H1 (cell line): ENCODE results near the gene C2orf42. TPM values are rescaled to one million over a fixed set of nuclear protein-coding genes. Genes with fewer than 3 reads are reported as not detected.

Experiments
- BACH1 ChIP-seq: IDR thresholded peaks from 2 replicates; pipeline ENCODE4 v1.6.1; 2012; ENCODE audit warnings: low read length, improper control_type of control experiment
- CHD1 ChIP-seq: IDR thresholded peaks from 2 replicates; pipeline ENCODE4 v1.6.1; 2012; ENCODE audit warnings: low read depth, low read length, improper control_type of control experiment
- CTBP2 ChIP-seq: IDR thresholded peaks from 2 replicates; pipeline ENCODE4 v1.7.0; 2011; ENCODE audit warnings: borderline replicate concordance, mild to moderate bottlenecking, moderate library complexity, mixed read lengths, low read length; ENCODE audit not compliant: insufficient read depth, insufficient read length
- MAFK ChIP-seq: IDR thresholded peaks from 2 replicates; pipeline ENCODE4 v1.6.1; 2012; ENCODE audit warnings: low read depth, mild to moderate bottlenecking, improper control_type of control experiment, low read length
- POLR2AphosphoS5 ChIP-seq: IDR thresholded peaks from 2 replicates; pipeline ENCODE4 v1.6.1; 2011; ENCODE audit warnings: low read depth, low read length
- SP2 ChIP-seq: IDR thresholded peaks from 2 replicates; pipeline ENCODE4 v1.6.1; 2012; ENCODE audit warnings: mild to moderate bottlenecking, low read length, inconsistent platforms
- SP4 ChIP-seq: IDR thresholded peaks from 2 replicates; pipeline ENCODE4 v1.6.1; 2012; ENCODE audit warnings: low read length, inconsistent platforms
- TEAD4 ChIP-seq: IDR thresholded peaks from 2 replicates; pipeline ENCODE4 v1.6.1; 2012; ENCODE audit warnings: low read depth, low read length, inconsistent platforms, mixed read lengths
- polyA plus RNA-seq, 7 experiments: library from polyadenylated mRNA; depleted of rRNA in 3 of 7; stranded (reverse) in 5 of 7; unstranded in 2 of 7; fragments of >200 nt in 5 of 7; fragments of 200-250 nt in 2 of 7; gene quantifications; 1 replicate in 5 of 7; 2 replicates in 1 of 7; 4 replicates in 1 of 7; pipeline versions ENCODE4 v1.2.1 to v1.2.3, GENCODE V29; 2011 to 2013; ENCODE audit warnings: missing spikeins in 2 of 7, mixed read lengths in 2 of 7
- total RNA-seq: library from RNA; stranded (reverse); fragmentation: NEBNext Ultra II Directional; extraction: Animal tissue kit (Norgen Biotek cat#: 25700); gene quantifications from 2 replicates; pipeline ENCODE4 v1.2.1, GENCODE V29; 2021
- TF ChIP-seq, protein P1 (sequence below): fragments of 300-600 bp; sonication (generic); IDR thresholded peaks from 2 replicates; pipeline ENCODE4 v1.7.1; 2012; ENCODE audit warnings: low read length, moderate library complexity, mild to moderate bottlenecking, inconsistent platforms; ENCODE audit not compliant: insufficient replicate concordance
- TF ChIP-seq, protein P2 (sequence below): IDR thresholded peaks from 2 replicates; pipeline ENCODE4 v1.6.1; 2011; ENCODE audit warnings: low read depth, mild to moderate bottlenecking, low read length; ENCODE audit not compliant: insufficient read depth

C2orf42 gene
- total and polyA plus RNA-seq, 2 of the 8 experiments (the other 6 are each of a cell fraction or from before 2014, with no cell fraction given), result 3.9 to 10.7 TPM

DNA sequence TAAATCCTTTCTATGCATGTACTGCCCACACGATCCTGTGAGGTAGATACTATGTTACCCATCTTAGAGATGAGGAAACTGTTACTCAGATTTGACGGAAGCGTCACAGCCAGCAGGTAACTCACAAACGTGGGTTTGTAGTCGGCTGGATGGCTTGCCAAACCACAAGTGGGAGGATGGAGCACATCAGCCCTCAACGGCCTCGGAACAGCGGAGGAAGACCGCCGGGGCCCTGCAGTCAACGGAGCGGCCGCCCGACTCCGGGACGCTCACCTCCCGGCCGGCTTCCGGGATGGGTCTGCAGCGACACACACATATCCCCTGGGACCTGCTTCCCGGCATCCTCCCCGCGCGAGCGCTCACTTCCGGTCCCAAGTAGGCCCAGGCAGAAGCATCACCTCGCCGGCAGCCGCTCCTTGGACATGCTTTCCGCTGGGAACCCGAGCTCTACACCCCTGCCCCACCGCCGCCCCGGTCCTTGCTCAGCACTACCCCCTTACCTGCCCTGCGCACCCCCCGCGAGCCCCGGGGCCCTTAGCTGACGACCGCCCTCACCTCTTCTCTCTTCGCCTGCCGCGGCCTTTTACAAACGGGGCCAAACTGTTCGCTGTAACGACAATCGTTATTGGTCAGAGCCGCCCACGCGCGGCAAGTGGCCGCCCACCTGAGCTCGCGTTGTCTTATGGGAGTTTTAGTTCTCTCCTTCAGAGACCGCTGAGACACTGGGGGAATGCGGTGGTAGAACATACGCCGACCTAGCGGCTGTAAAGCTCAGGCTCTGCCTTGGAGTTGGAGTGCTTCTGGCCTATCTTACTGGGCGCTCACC is at the start of gene C2orf42 (continued):
- TF ChIP-seq, protein P1, sequence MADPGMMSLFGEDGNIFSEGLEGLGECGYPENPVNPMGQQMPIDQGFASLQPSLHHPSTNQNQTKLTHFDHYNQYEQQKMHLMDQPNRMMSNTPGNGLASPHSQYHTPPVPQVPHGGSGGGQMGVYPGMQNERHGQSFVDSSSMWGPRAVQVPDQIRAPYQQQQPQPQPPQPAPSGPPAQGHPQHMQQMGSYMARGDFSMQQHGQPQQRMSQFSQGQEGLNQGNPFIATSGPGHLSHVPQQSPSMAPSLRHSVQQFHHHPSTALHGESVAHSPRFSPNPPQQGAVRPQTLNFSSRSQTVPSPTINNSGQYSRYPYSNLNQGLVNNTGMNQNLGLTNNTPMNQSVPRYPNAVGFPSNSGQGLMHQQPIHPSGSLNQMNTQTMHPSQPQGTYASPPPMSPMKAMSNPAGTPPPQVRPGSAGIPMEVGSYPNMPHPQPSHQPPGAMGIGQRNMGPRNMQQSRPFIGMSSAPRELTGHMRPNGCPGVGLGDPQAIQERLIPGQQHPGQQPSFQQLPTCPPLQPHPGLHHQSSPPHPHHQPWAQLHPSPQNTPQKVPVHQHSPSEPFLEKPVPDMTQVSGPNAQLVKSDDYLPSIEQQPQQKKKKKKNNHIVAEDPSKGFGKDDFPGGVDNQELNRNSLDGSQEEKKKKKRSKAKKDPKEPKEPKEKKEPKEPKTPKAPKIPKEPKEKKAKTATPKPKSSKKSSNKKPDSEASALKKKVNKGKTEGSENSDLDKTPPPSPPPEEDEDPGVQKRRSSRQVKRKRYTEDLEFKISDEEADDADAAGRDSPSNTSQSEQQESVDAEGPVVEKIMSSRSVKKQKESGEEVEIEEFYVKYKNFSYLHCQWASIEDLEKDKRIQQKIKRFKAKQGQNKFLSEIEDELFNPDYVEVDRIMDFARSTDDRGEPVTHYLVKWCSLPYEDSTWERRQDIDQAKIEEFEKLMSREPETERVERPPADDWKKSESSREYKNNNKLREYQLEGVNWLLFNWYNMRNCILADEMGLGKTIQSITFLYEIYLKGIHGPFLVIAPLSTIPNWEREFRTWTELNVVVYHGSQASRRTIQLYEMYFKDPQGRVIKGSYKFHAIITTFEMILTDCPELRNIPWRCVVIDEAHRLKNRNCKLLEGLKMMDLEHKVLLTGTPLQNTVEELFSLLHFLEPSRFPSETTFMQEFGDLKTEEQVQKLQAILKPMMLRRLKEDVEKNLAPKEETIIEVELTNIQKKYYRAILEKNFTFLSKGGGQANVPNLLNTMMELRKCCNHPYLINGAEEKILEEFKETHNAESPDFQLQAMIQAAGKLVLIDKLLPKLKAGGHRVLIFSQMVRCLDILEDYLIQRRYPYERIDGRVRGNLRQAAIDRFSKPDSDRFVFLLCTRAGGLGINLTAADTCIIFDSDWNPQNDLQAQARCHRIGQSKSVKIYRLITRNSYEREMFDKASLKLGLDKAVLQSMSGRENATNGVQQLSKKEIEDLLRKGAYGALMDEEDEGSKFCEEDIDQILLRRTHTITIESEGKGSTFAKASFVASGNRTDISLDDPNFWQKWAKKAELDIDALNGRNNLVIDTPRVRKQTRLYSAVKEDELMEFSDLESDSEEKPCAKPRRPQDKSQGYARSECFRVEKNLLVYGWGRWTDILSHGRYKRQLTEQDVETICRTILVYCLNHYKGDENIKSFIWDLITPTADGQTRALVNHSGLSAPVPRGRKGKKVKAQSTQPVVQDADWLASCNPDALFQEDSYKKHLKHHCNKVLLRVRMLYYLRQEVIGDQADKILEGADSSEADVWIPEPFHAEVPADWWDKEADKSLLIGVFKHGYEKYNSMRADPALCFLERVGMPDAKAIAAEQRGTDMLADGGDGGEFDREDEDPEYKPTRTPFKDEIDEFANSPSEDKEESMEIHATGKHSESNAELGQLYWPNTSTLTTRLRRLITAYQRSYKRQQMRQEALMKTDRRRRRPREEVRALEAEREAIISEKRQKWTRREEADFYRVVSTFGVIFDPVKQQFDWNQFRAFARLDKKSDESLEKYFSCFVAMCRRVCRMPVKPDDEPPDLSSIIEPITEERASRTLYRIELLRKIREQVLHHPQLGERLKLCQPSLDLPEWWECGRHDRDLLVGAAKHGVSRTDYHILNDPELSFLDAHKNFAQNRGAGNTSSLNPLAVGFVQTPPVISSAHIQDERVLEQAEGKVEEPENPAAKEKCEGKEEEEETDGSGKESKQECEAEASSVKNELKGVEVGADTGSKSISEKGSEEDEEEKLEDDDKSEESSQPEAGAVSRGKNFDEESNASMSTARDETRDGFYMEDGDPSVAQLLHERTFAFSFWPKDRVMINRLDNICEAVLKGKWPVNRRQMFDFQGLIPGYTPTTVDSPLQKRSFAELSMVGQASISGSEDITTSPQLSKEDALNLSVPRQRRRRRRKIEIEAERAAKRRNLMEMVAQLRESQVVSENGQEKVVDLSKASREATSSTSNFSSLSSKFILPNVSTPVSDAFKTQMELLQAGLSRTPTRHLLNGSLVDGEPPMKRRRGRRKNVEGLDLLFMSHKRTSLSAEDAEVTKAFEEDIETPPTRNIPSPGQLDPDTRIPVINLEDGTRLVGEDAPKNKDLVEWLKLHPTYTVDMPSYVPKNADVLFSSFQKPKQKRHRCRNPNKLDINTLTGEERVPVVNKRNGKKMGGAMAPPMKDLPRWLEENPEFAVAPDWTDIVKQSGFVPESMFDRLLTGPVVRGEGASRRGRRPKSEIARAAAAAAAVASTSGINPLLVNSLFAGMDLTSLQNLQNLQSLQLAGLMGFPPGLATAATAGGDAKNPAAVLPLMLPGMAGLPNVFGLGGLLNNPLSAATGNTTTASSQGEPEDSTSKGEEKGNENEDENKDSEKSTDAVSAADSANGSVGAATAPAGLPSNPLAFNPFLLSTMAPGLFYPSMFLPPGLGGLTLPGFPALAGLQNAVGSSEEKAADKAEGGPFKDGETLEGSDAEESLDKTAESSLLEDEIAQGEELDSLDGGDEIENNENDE, result no peak
- TF ChIP-seq, protein P2, sequence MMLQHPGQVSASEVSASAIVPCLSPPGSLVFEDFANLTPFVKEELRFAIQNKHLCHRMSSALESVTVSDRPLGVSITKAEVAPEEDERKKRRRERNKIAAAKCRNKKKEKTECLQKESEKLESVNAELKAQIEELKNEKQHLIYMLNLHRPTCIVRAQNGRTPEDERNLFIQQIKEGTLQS, result peak; percentile 57; the same call in 1 of the 2 replicates
- TF ChIP-seq MAFK (no peak), CTBP2 (peak; percentile 64), CHD1 (no peak), TEAD4 (peak; percentile 63), POLR2AphosphoS5 (peak; percentile 87), SP2 (no peak), BACH1 (peak; percentile 96), SP4 (0 out of 2 replicates have a peak, but pooled peaks have one; percentile 67)
